ENCODE results near the gene SLC22A13.
A peak's percentile ranks its signal among the peaks of the same experiment; 100 is the strongest.
"Not testable (repeated sequence)": the region's sequence is repeated elsewhere in the genome, so short reads cannot be mapped to it uniquely, and the experiment has no call there.

Gene SLC22A13

DNA sequence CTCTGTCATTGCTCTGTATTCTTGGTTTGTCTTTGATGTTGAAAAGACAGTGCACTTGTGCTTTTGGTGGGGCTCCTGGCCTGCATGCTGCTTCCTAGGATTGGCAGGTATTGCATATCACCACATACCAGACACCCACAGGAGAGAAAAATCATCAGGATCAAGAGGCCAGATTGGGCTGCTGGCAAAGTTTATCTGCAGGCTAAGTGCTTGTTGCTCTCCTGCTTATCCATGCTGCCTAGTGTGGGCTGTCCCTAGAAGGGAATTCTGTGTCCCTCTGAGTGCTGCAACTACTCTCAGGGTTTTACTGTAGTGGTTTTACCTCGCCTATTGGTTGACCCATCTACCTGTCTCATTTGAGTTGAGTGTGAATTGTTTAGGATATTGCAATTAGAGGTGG lies 833 bp upstream of the SLC22A13 start:
- no peak for DNase-seq (ENCODE audit: low read depth)

DNA sequence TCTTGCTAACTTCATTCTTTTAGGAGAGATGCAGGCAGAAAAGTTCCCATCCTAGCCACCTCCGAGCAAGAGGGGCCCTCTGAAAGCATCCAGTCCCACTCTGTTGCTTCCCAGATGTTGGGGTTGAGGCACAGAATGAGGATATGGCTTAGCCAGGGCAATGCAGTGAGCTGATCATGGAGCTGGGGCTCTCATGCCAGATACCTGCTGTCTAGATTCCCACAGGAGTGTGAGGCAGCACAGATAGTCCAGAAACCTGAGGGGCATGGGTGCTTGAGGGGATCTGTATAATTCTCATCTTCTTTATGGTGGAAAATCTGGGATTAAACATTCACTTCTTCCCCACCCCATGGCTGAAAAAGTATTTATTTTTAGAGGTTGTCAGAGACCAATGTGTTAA lies 1.2 kb downstream of the SLC22A13 start:
- DNase-seq (ENCODE audit: low read depth): no peak

DNA sequence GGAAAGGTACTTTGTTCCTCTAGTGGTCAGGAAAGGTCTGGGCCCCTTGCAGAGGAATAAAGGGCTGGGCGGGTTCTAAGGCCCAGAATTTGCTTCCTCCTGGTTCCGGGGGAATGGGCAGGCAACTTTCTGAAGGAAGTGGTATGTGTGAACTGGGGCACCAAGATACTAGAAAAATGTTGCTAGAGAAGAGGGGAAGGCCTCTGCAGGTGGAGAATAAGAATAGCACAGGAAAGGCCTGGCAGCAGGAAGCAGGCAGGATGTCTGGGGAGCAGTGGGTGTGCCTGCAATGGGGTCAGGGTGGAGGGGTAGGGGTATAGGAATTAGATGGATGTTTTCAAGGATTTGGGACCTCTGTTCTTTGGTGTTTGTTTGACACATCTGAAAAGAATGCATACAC lies 2.0 kb downstream of the SLC22A13 start:
- no peak for DNase-seq (ENCODE audit: low read depth)

DNA sequence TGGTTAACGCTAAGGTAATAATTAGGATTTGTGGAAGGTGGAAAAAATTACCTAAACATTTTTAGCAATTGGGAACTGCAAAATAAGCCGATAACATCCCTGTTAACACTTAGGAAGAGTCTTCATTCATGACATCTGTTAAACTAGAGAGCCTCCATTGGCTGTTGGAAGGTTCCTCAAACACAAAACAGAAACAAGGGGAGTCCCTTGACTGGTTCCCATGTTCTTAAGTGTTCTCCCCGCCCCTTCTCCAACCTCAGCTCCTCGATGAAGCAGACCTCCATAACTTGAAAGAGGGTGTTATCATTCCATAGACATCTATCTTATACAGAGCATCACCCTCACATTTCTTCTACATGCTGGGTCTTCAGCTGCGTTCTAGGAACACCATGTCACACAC lies 2.5 kb downstream of the SLC22A13 start:
- no peak for DNase-seq (ENCODE audit: low read depth)

- no peak for DNase-seq (ENCODE audit: low read depth)
These were observed 2.9 kb downstream of the SLC22A13 start for GRCh38 chr3:38268522-38268921.

GRCh38 chr3:38270606-38271005 lies 5.0 kb downstream of the SLC22A13 start:
- no peak for DNase-seq (ENCODE audit: low read depth)

DNA sequence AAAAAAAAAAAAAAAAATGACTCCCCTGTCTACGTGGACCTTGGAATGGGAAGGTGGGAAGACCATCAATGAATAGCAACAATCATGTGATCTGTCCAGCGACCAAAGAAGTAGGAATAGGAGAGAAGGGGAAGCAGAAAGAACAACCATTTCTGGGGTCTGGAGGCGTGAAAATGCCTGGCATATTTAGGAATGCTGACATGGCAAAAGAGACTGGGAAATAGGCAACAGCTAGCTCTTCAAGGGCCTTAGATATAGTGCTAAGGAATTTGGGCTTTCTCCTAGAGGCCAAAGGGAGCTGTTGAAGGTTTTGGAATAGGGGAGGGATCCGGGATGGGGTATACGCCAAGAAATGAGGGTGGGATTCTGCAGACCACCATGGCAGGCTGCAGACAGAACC lies 5.9 kb downstream of the SLC22A13 start:
- no peak for DNase-seq (ENCODE audit: low read depth)

DNA sequence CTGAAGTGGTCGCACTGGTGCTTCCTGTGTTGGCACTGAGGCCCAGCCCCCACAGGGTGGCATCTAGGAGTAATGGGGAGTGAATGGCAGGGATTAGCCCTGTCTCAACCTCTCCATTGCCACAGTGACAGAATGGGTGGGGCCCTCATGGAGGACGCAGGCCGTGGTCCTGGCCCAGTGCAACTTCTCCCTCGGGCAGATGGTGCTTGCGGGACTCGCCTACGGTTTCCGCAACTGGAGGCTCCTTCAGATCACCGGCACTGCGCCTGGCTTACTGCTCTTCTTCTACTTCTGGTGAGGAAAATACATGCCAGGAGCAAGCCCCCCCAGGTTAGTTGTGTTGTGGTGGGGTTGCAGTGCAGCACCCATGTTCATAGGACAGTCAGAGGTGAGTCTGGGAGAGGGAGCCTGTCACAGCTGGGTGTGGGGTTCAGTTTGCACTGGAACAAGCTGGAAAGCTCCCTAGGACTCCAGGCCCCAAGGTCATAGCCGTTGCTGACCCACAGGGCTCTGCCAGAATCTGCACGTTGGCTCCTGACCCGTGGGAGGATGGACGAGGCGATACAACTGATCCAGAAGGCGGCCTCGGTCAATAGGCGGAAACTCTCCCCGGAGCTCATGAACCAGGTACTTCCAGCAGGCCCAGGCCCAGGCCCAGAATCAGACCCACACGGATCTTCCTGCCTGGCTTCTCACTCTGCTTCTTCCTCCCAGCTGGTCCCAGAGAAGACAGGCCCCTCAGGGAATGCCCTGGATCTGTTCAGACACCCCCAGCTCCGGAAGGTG lies 9.4 kb downstream of the SLC22A13 start:
- DNase-seq (ENCODE audit: low read depth): no peak

DNA sequence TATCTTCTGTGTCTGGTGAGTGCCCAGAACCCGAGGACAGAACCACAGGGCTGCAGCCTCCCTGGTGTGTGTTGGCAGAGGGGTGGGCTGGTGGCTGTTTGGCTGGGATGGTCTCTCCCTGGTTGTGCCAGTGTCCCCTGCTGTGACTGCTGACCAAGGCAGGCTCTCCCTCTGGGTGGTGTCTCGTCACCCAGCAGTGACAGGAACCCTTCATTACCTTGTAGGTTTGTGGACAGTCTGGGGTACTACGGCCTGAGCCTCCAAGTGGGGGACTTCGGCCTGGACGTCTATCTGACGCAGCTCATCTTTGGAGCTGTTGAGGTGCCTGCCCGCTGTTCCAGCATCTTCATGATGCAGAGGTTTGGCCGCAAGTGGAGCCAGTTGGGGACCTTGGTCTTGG lies 10.0 kb downstream of the SLC22A13 start:
- no peak for DNase-seq (ENCODE audit: low read depth)

GRCh38 chr3:38276081-38276916 lies 10.7 kb downstream of the SLC22A13 start:
- DNase-seq (ENCODE audit: low read depth): no peak

DNA sequence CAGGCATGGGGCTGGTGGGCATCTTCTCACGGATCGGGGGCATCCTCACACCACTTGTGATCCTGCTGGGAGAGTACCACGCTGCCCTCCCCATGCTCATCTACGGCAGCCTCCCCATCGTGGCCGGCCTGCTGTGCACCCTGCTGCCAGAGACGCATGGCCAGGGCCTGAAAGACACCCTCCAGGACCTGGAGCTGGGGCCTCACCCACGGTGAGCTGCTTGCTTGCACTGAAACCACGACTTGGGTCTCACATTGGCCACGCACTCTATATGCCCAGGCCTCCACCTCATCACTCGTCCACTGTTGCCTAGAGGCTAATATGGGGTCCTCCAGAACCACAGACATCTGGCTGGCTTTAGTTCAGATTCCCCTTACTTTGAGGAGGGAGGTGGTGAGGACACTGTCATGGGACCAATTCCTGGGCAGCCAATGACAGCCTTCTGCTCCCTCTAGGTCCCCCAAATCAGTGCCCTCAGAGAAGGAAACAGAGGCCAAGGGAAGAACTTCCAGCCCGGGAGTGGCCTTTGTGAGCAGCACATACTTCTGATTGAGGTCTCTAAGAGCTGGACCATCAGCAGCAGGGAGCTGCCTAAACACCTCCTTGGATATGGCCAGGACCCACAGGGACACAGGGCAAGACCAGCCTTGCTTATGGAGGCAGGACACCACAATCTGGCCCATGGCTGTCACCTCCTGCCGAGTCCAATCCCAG lies 11.5 kb downstream of the SLC22A13 start:
- DNase-seq (ENCODE audit: low read depth): no peak

- DNase-seq (ENCODE audit: low read depth): no peak
These were observed 13.2 kb downstream of the SLC22A13 start for GRCh38 chr3:38278841-38279240.

DNA sequence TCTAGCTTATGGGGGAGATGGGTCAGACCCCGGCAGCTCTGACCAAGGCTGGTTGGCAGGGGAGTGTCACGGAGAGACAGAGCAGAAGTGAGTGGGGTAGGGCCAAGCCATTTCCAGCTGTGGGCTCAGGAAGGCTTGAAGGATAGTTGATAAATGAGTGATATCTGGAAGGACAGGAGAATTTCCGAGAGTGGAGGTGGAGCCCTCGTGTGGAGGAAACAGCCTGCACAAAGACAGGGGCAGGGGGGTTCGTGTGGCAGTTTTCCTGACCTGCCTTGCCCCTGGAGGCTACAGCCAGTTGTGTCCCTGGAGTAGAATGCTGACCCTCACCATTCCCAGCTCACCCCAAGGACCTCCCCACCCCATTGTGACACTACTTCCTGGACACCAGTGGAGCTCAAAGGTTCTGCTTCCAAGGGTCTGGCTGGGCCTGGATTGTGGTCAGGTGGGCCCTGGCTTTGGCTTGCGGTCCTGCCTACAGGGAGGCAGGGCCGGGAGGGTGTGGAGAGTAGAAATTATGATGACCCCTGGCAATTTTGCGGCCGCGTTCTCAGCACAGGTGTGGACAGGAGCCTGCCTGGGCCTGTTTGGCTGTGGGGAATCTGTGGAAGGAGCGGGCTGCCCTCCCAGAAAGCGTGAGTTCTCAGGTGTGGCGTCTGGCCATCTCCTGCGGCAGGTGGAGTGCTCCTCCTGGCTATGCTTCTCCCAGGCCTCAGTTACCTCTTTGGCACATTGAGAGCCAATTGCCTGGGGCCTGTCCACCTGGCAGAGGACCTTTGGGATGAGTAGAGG lies 16.5 kb downstream of the SLC22A13 start, which contains the start of gene SLC22A14:
Gene SLC22A14, plus strand, starts transcription at position 400 of the 792 bp plus-strand sequence. CDS start 23,733 bp downstream, outside the sequence.
- no peak for DNase-seq (ENCODE audit: low read depth)

DNA sequence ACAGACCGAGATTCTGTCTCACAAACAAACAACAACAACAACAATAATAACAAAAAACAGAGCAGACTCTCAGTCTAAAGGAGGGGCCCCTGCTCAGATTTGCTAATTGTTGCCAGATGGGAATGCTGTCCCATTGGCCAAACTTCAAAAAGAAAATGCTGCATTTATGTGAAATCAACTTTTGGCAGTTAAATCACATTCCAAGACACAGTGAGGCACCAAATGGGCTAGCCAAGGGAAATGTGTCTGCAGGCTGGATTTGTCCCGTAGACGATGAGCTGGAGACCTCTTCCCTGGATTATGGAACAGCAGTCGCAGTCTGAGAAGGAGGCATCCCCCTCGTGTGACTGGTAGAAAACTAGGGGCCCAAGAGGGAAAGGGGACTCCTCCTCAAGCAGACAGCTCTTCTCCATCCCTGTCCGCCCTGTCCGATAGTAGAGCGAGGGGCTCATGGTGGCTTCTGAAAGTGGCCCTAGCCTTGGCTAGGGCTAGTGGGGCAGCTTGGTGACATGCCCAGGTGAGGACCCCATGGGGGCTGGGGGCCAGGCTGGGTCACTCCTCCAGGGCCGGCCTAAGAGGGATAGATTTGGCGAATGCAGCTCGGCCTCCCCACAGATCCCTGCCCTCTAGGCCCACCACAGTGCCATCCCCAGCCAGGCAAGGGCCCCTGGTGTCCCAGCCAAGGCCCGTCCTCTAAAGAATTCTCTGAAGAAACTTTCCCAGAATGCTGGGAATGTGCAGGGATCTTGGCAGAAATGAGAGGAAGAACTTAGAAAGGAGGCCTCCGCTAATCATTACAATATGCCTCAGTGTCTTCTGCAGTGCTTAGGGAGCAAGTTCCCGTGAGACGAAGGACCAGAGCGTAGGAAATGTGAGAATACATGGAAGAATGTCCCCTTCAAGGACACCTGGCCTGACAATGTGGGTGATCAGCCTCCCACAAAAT lies 18.5 kb downstream of the SLC22A13 start:
- peak; percentile 45 for DNase-seq (ENCODE audit: low read depth)

- peak; percentile 11 for DNase-seq (ENCODE audit: low read depth)
These were observed 19.1 kb downstream of the SLC22A13 start for GRCh38 chr3:38284756-38285150.

DNA sequence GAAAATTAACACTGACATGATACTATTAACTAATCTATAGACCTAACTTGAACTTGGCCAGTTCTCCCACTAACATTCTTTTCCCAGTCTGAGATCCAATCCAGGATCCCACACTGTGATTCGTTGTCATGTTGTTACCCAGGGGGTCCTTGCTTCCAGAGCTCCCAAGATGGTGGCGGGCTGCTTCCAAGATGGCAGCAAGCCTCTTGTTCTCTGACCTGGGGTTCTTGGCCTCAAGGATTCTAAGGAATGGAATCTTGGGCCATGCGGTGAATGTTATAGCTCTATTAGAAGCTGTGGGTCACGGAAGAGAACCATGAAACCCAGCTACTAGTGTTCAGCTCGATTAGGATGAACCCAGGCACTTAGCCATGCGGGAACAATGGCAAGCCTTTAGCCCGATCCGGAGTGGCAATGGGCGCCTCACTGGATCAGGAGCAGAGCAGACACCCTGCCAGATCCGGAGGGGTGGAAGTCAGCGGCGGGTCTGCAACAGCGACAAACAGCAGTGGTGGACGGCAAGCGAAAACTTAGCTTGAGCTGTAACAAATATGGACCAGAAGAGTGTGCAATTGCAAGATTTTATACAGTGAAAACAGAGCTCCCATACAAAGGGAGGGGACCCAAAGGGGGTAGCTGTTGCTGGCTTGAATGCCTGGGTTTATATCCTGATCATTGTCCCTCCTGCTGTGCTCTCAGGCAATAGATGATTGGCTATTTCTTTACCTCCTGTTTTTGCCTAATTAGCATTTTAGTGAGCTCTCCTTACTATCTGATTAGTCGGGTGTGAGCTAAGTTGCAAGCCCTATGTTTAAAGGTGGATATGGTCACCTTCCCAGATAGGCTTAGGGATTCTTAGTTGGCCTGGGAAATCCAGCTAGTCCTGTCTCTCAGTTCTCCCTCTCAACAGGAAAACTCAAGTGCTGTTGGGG lies 23.9 kb downstream of the SLC22A13 start:
- DNase-seq (ENCODE audit: low read depth): not testable (repeated sequence)

DNA sequence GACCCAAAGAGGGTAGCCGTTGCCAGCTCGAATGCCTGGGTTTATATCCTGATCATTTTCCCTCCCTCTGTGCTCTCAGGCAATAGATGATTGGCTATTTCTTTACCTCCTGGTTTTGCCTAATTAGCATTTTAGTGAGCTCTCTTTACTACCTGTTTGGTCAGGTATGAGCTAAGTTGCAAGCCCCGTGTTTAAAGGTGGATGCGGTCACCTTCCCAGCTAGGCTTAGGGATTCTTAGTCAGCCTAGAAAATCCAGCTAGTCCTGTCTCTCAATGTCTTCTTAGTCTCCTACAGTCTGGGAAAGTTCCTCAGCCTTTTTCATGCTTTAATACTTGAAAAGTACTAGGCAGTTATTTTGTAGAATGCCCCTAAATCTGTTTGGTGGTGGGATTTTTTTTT lies 31.4 kb downstream of the SLC22A13 start:
- not testable (repeated sequence) for DNase-seq (ENCODE audit: low read depth)

- DNase-seq (ENCODE audit: low read depth): no peak
These were observed 31.9 kb downstream of the SLC22A13 start for GRCh38 chr3:38297537-38297936.

DNA sequence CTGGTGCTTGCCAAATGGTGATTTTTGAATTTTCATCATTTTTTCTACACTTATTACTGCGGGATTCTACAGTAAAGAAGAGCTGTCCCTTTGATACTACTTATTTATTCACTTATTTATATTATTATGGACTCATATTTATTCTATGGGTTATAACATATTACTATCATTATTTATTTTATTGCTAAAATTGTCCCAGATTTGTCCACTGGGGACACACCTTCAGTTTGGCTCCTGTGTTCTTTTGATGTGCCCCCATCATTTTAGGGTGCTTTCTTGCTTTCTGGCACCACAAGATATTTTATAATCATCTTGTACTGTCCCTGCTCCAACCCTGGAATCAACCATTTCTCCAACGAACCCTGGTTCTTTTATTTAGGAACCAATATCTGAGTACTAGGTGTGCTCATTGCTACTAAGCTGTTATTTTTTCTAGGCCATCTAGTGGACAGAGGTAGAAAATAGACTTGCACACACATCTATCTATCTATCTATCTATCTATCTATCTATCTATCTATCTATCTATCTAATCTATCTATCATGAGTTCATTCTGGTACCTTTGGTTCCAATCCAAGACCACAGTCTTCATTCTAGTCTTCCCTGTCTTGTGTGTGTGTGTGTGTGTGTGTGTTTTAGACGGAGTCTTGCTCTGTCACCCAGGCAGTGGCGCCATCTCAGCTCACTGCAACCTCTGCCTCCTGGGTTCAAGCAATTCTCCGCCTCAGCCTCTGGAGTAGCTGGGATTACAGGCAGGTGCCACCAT lies 32.5 kb downstream of the SLC22A13 start:
- peak; percentile 45 for DNase-seq (ENCODE audit: low read depth)
